DOHH2 (cell line): ENCODE data around the gene ERCC3.
"Not testable (repeated sequence)": the region's sequence is repeated elsewhere in the genome, so short reads cannot be mapped to it uniquely, and the experiment has no call there.

Source experiments
- H3F3A ChIP-seq: fragments of 200-600 bp; sonication (generic), shearing (Covaris generic); 2 replicates; pipeline ENCODE4 v1.6.0; 2016; ENCODE audit warnings: antibody characterized with exemption, mild to moderate bottlenecking; ENCODE audit not compliant: control insufficient read depth, insufficient read depth
- H3K27ac ChIP-seq: fragments of 200-600 bp; sonication (generic); 2 replicates; pipeline ENCODE4 v1.5.1; 2014; ENCODE audit warnings: low read depth, mild to moderate bottlenecking, low read length, moderate library complexity
- H3K27me3 ChIP-seq: fragments of 200-600 bp; sonication (generic); 2 replicates; pipeline ENCODE4 v1.6.1; 2014; ENCODE audit warnings: mild to moderate bottlenecking, low read length, mixed read lengths; ENCODE audit not compliant: control insufficient read depth
- H3K36me3 ChIP-seq: fragments of 200-600 bp; sonication (generic); 2 replicates; pipeline ENCODE4 v1.6.1; 2014; ENCODE audit warnings: mild to moderate bottlenecking, low read length, moderate library complexity, mixed read lengths; ENCODE audit not compliant: control insufficient read depth
- H3K4me1 ChIP-seq: fragments of 200-600 bp; sonication (generic); 2 replicates; pipeline ENCODE4 v1.6.1; 2014; ENCODE audit warnings: mild to moderate bottlenecking, low read length, mixed read lengths; ENCODE audit not compliant: control insufficient read depth
- H3K4me2 ChIP-seq: fragments of 200-600 bp; sonication (generic); 2 replicates; pipeline ENCODE4 v1.6.0; 2014; ENCODE audit warnings: mild to moderate bottlenecking, low read length, moderate library complexity
- H3K4me3 ChIP-seq: fragments of 200-600 bp; sonication (generic); 2 replicates; pipeline ENCODE4 v1.5.1; 2014; ENCODE audit warnings: mild to moderate bottlenecking, low read length, mixed read lengths
- H3K79me2 ChIP-seq: fragments of 200-600 bp; sonication (generic); 2 replicates; pipeline ENCODE4 v1.6.1; 2014; ENCODE audit warnings: mild to moderate bottlenecking, low read length, mixed read lengths; ENCODE audit not compliant: control insufficient read depth
- H3K9me2 ChIP-seq: fragments of 200-600 bp; sonication (generic); replicated peaks from 2 replicates; pipeline ENCODE4 v1.6.1; 2014; ENCODE audit warnings: mild to moderate bottlenecking, low read length, mixed read lengths; ENCODE audit not compliant: control insufficient read depth
- H3K9me3 ChIP-seq: fragments of 200-600 bp; sonication (generic); 2 replicates; pipeline ENCODE4 v1.6.1; 2014; ENCODE audit warnings: antibody characterized with exemption, low read length, mixed read lengths; ENCODE audit not compliant: control insufficient read depth, insufficient read depth
- H4K20me1 ChIP-seq: fragments of 200-600 bp; sonication (generic); 2 replicates; pipeline ENCODE4 v1.6.0; 2014; ENCODE audit warnings: low read depth, mild to moderate bottlenecking, antibody characterized with exemption, low read length, moderate library complexity; ENCODE audit not compliant: control insufficient read depth, insufficient read depth
- EZH2phosphoT487 ChIP-seq: fragments of 200-600 bp; sonication (generic); IDR thresholded peaks from 2 replicates; pipeline ENCODE4 v1.6.1; 2017; ENCODE audit warnings: borderline replicate concordance, mild to moderate bottlenecking, antibody characterized with exemption, low read length, moderate library complexity, mixed read lengths
- TF ChIP-seq, protein P1 (sequence below): fragments of 200-600 bp; sonication (generic); IDR thresholded peaks from one replicate; pipeline ENCODE4 v1.5.1; 2014; ENCODE audit warnings: antibody characterized with exemption, mild to moderate bottlenecking, low read depth, low read length; ENCODE audit not compliant: poor library complexity, severe bottlenecking

Gene ERCC3

DNA sequence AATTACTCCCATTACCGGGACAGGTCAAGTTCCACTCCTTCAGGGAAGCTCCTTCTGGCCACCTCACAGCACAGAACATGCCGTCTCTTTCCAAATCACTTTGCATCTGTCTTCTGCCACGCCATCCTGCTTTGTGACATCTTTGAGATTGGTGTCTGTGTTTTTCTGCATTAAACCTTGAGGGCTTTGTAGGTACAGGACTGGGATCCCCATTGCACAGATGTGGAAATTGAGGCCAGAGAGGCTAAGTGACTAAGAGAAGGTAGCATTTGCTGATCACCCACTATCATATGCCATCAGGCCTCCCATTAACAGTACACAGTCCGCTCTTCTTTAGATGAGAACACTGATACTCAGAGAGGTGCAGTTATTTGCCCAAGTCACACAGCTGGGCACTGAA lies 64.4 kb downstream of the ERCC3 start:
- no peaks in the 10 kb centered on the region for H3K4me1 ChIP-seq
- H3K9me2 ChIP-seq = no peaks in the 10 kb centered on the region
- TF ChIP-seq, protein P1, sequence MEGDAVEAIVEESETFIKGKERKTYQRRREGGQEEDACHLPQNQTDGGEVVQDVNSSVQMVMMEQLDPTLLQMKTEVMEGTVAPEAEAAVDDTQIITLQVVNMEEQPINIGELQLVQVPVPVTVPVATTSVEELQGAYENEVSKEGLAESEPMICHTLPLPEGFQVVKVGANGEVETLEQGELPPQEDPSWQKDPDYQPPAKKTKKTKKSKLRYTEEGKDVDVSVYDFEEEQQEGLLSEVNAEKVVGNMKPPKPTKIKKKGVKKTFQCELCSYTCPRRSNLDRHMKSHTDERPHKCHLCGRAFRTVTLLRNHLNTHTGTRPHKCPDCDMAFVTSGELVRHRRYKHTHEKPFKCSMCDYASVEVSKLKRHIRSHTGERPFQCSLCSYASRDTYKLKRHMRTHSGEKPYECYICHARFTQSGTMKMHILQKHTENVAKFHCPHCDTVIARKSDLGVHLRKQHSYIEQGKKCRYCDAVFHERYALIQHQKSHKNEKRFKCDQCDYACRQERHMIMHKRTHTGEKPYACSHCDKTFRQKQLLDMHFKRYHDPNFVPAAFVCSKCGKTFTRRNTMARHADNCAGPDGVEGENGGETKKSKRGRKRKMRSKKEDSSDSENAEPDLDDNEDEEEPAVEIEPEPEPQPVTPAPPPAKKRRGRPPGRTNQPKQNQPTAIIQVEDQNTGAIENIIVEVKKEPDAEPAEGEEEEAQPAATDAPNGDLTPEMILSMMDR = no peak
- TF ChIP-seq EZH2phosphoT487 = no peak
- no peak overlapping the region for H3K4me3 ChIP-seq
- H3K27me3 ChIP-seq = peaks cover 9% of the 10 kb centered on the region
- no peaks in the 10 kb centered on the region for H3K79me2 ChIP-seq
- no peak overlapping the region for H3K4me2 ChIP-seq
- H3K27ac ChIP-seq = no peak overlapping the region
- no peaks in the 10 kb centered on the region for H4K20me1 ChIP-seq
- no peaks in the 10 kb centered on the region for H3K9me3 ChIP-seq
- H3F3A ChIP-seq = no peaks in the 10 kb centered on the region
- H3K36me3 ChIP-seq = no peaks in the 10 kb centered on the region

DNA sequence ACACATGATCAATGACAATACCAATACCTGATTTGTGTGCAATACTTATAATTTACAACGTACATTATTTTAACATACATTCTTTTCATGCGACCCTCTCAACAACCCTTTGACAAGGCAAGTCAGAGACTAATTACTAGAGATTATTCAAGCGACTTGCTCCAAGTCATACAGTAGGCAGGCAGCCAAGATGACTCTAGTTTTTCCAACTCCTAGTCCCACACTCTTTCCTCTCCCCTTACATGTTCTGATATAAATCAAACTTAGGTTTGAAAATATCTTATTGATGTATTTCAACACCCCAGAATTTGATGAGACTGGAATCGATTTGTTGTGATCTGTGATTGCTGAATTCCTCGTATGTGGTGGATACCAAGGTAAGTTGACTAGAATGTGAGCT lies 65.8 kb downstream of the ERCC3 start:
- Histone ChIP-seq H3K27me3 (peaks cover 9% of the 10 kb centered on the region), H3K27ac (no peak overlapping the region), H3K9me3 (no peaks in the 10 kb centered on the region), H3K79me2 (no peaks in the 10 kb centered on the region), H3K4me1 (no peaks in the 10 kb centered on the region), H3K9me2 (no peaks in the 10 kb centered on the region), H3F3A (no peaks in the 10 kb centered on the region), H3K4me2 (no peak overlapping the region), H3K4me3 (no peak overlapping the region), H4K20me1 (no peaks in the 10 kb centered on the region), H3K36me3 (no peaks in the 10 kb centered on the region)
- TF ChIP-seq, protein P1 = no peak
- no peak for TF ChIP-seq EZH2phosphoT487

DNA sequence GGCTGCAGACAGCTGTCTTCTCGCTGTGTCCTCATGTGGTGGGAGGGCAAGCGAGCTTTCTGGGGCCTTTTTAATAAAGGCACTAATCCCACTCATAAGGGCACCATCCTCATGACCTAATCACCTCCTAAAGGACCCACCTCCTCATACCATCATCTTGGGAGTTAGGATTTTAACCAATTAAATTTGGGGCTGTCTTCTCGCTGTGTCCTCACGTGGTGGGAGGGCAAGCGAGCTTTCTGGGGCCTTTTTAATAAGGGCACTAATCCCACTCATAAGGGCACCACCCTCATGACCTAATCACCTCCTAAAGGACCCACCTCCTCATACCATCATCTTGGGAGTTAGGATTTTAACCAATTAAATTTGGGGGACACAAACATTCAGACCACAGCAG lies 66.7 kb downstream of the ERCC3 start:
- H3K4me2 ChIP-seq, H3K4me1 ChIP-seq, H3K9me2 ChIP-seq: not testable (repeated sequence)

DNA sequence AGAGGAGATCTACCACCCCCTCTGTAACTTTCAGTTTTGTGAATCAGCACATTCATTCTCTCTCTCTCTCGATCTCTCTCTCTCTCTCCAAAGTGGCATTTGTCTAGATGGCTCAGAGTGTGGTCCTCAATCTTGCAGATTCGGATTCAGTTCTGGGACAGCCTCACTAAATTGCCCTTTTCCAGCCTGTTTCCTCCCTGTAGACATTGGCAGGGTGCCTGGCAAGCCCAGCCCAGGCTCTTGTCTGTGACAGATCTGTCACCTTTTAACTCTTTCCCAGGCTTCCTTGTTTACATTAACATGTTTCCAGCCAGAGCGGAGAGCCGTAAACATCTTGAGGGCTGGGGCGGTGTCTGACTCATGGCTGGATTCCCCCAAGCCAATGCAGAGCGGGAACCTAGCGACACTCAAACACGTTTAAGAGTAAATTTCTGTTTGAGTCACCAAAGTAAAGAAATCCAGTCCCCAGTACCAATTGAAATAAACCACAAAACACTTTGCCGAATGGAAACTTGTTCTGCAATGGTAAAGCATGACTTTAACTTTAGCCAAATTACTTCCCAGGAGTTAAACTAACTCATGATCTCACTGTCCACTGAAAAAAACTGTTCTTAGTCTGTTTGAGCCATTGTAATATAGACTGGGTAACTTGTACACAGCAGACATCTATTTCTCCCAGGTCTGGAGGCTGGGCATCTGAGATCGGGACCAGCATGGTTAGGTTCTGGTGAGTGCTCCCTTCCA lies 67.3 kb downstream of the ERCC3 start:
- no peak overlapping the region for H3K4me2 ChIP-seq
- H3K4me3 ChIP-seq = no peak overlapping the region
- no peaks in the 10 kb centered on the region for H3K36me3 ChIP-seq
- H3K9me2 ChIP-seq = no peaks in the 10 kb centered on the region
- TF ChIP-seq EZH2phosphoT487 = no peak
- TF ChIP-seq, protein P1 = no peak
- H3K9me3 ChIP-seq = no peaks in the 10 kb centered on the region
- no peak overlapping the region for H3K27ac ChIP-seq
- H3K27me3 ChIP-seq = peaks cover 9% of the 10 kb centered on the region
- no peaks in the 10 kb centered on the region for H3K79me2 ChIP-seq
- H3F3A ChIP-seq = no peaks in the 10 kb centered on the region
- H3K4me1 ChIP-seq = no peaks in the 10 kb centered on the region
- H4K20me1 ChIP-seq = no peaks in the 10 kb centered on the region

More for the DNA sequence above, 66.7 kb downstream of the ERCC3 start:
- not testable (repeated sequence) for H4K20me1 ChIP-seq, H3F3A ChIP-seq, H3K4me3 ChIP-seq, H3K36me3 ChIP-seq, H3K9me3 ChIP-seq, H3K79me2 ChIP-seq, H3K27me3 ChIP-seq, H3K27ac ChIP-seq
